Erythroblast (primary cell): ENCODE data around the gene NISCH.

Source experiments
- GATA1 ChIP-seq: IDR thresholded peaks from 2 replicates; pipeline ENCODE4 v1.6.1; 2011; ENCODE audit warnings: low read depth, mild to moderate bottlenecking, control low read depth, low read length, moderate library complexity
- POLR2A ChIP-seq: IDR thresholded peaks from 2 replicates; pipeline ENCODE4 v1.6.1; 2011; ENCODE audit warnings: mild to moderate bottlenecking, low read length

DNA sequence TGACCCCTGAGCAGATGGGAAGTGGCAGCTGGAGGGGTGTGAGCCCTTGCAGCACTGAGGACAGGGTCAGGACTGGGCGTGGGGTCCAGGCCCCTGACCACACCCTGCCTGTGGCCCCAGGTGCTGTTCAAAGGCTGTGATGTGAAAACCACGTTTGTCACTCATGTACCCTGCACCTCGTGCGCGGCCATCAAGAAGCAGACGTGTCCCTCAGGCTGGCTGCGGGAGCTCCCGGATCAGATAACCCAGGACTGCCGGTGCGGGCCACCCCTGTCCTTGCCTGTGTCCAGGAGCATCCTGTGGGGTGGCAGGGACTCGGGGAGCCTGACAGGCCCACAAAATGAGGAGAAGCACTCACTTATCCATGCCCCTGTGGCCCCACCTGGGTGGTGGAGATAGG, 45.6 kb downstream of the NISCH start:
- no peak for TF ChIP-seq POLR2A
- TF ChIP-seq GATA1 = no peak
